ENCODE measurements around the gene SNTG2.

GRCh38 chr2:974502-974901, 23.9 kb downstream of the SNTG2 start:
- TF ChIP-seq, protein P1, sequence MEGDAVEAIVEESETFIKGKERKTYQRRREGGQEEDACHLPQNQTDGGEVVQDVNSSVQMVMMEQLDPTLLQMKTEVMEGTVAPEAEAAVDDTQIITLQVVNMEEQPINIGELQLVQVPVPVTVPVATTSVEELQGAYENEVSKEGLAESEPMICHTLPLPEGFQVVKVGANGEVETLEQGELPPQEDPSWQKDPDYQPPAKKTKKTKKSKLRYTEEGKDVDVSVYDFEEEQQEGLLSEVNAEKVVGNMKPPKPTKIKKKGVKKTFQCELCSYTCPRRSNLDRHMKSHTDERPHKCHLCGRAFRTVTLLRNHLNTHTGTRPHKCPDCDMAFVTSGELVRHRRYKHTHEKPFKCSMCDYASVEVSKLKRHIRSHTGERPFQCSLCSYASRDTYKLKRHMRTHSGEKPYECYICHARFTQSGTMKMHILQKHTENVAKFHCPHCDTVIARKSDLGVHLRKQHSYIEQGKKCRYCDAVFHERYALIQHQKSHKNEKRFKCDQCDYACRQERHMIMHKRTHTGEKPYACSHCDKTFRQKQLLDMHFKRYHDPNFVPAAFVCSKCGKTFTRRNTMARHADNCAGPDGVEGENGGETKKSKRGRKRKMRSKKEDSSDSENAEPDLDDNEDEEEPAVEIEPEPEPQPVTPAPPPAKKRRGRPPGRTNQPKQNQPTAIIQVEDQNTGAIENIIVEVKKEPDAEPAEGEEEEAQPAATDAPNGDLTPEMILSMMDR (conservative IDR thresholded peaks at IDR 0.05; ENCODE audit: low read length) = no peak
- no peak for TF ChIP-seq EZH2phosphoT487 (IDR thresholded peaks at IDR 0.05; ENCODE audit: borderline replicate concordance, low read depth, low read length)
